ENCODE data around the gene NAALADL1.
A peak's percentile ranks its signal among the peaks of the same experiment; 100 is the strongest.

The NAALADL1 gene

DNA sequence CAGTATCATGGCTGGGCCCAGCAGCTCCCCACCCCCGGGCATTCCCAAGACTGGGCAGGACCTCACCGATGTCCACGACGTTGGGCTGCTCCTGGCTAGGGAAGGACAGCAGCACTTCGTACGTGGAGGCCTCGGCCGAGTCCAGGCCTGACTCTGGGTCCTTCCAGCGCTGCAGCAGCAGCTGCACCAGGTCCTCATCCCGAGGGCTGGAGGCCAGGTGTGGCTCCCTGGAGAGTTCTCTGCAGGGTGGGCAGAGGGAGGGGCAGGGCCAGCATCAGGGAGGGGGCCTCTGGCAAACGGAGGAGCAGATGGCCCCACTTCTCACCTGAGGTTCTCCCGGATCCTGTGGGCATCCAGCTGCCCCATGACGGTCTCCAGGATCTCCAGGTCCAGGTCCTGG lies 341 bp downstream of the NAALADL1 start:
- WGBS = 86% methylated on average over 11 of the region's 13 CpGs
- Histone ChIP-seq H3K27me3 (ENCODE audit: control insufficient read depth in 1 of 2, insufficient read depth in 1 of 2, low read length in 2 of 2) (peaks cover 17 to 37% of the 10 kb centered on the region in 2 experiments), H3K4ac (ENCODE audit: low read depth in 1 of 2, low read length in 2 of 2) (no peak overlapping the region), H2BK120ac (ENCODE audit: low read depth, low read length) (no peak overlapping the region), H4K8ac (ENCODE audit: low read length) (no peak overlapping the region), H3K9me3 (ENCODE audit: control insufficient read depth, low read length) (no peaks in the 10 kb centered on the region), H3K36me3 (ENCODE audit: control insufficient read depth in 1 of 2, insufficient read depth in 2 of 2, low read depth in 1 of 2, low read length in 2 of 2) (no peaks in the 10 kb centered on the region), H2BK15ac (ENCODE audit: low read depth, poor library complexity, severe bottlenecking) (no peak overlapping the region), H3K18ac (ENCODE audit: low read depth in 1 of 2, low read length in 2 of 2) (no peak overlapping the region), H2BK12ac (ENCODE audit: low read length in 2 of 2) (no peak overlapping the region), H3K79me1 (replicated peaks; ENCODE audit: low read length, poor library complexity, severe bottlenecking) (no peaks in the 10 kb centered on the region), H4K91ac (ENCODE audit: low read length) (no peak overlapping the region), H2AK5ac (ENCODE audit: low read length, severe bottlenecking) (no peak overlapping the region), H2AFZ (ENCODE audit: low read depth, low read length) (no peak overlapping the region), H2BK5ac (ENCODE audit: low read depth, low read length, poor library complexity, severe bottlenecking) (no peak overlapping the region), H3K4me2 (ENCODE audit: low read length, poor library complexity, severe bottlenecking) (no peak overlapping the region), H3K14ac (ENCODE audit: low read length in 2 of 2) (no peak overlapping the region), H3K4me1 (ENCODE audit: control insufficient read depth, insufficient read depth, low read depth, low read length) (peaks cover 1% of the 10 kb centered on the region), H3K27ac (ENCODE audit: low read length, poor library complexity, severe bottlenecking) (no peak overlapping the region), H3K23ac (ENCODE audit: low read length in 2 of 2) (no peak overlapping the region), H3K9ac (ENCODE audit: low read length) (no peak overlapping the region), H3K4me3 (ENCODE audit: insufficient read depth in 1 of 2, low read depth in 1 of 2, low read length in 2 of 2) (no peak overlapping the region)
- no peak for DNase-seq

DNA sequence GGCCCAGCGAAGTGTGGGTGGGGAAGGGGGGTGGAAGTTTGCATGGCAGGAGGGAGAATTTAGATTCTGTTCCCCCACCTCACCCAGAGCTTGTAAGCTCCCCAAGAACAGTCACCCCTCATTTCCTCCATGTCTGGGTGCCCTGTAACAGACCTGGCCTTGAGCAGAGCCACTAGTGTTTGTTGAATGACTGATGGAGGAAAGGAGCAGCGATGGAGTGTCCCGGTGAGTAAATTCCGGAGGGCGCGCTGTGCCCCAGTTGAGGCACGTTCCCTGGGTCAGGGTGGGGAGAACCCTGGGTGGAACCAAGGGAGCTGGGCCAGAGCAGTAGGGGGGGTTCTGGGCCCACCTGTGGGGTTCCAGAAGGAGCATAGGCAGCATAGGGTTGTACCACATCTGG lies 827 bp downstream of the NAALADL1 start:
- Histone ChIP-seq H3K4ac (ENCODE audit: low read depth in 1 of 2, low read length in 2 of 2) (no peak overlapping the region), H3K36me3 (ENCODE audit: control insufficient read depth in 1 of 2, insufficient read depth in 2 of 2, low read depth in 1 of 2, low read length in 2 of 2) (no peaks in the 10 kb centered on the region), H4K8ac (ENCODE audit: low read length) (no peak overlapping the region), H2BK12ac (ENCODE audit: low read length in 2 of 2) (no peak overlapping the region), H3K14ac (ENCODE audit: low read length in 2 of 2) (no peak overlapping the region), H3K4me1 (ENCODE audit: control insufficient read depth, insufficient read depth, low read depth, low read length) (peaks cover 1% of the 10 kb centered on the region), H3K79me1 (replicated peaks; ENCODE audit: low read length, poor library complexity, severe bottlenecking) (no peaks in the 10 kb centered on the region), H3K9me3 (ENCODE audit: control insufficient read depth, low read length) (no peaks in the 10 kb centered on the region), H3K18ac (ENCODE audit: low read depth in 1 of 2, low read length in 2 of 2) (no peak overlapping the region), H2BK15ac (ENCODE audit: low read depth, poor library complexity, severe bottlenecking) (no peak overlapping the region), H3K27me3 (ENCODE audit: control insufficient read depth in 1 of 2, insufficient read depth in 1 of 2, low read length in 2 of 2) (peaks cover 22 to 41% of the 10 kb centered on the region in 2 experiments), H2BK120ac (ENCODE audit: low read depth, low read length) (no peak overlapping the region), H4K91ac (ENCODE audit: low read length) (no peak overlapping the region), H2BK5ac (ENCODE audit: low read depth, low read length, poor library complexity, severe bottlenecking) (no peak overlapping the region), H3K27ac (ENCODE audit: low read length, poor library complexity, severe bottlenecking) (no peak overlapping the region), H3K4me2 (ENCODE audit: low read length, poor library complexity, severe bottlenecking) (no peak overlapping the region), H3K4me3 (ENCODE audit: insufficient read depth in 1 of 2, low read depth in 1 of 2, low read length in 2 of 2) (no peak overlapping the region), H2AFZ (ENCODE audit: low read depth, low read length) (no peak overlapping the region), H2AK5ac (ENCODE audit: low read length, severe bottlenecking) (no peak overlapping the region), H3K23ac (ENCODE audit: low read length in 2 of 2) (no peak overlapping the region), H3K9ac (ENCODE audit: low read length) (no peak overlapping the region)
- 92% methylated on average over 6 of the region's 7 CpGs for WGBS
- no peak for DNase-seq

DNA sequence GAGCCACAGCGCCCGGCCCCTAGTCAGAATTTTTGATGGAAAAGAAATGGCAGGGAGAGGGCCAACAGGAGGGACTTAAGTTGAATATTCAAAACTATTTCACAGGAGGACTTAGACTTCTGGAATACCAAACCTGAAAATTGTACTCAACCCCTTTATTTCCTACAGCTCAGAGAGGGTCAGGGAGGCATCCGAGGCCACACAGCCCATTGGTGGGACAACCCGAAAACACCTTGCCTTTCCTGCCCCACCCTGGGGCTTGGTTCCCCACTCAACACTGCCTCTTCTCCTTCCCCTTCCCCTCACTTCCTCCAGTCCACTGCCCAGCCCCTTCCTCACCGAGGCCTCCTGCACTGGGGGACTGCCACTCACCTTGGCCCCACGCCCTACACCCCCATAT lies 1.4 kb downstream of the NAALADL1 start:
- no peak overlapping the region for H3K4me3 ChIP-seq (ENCODE audit: insufficient read depth in 1 of 2, low read depth in 1 of 2, low read length in 2 of 2)
- H3K27ac ChIP-seq (ENCODE audit: low read length, poor library complexity, severe bottlenecking) = no peak overlapping the region
- no peak overlapping the region for H4K8ac ChIP-seq (ENCODE audit: low read length)
- H3K4ac ChIP-seq (ENCODE audit: low read depth in 1 of 2, low read length in 2 of 2) = no peak overlapping the region
- H3K4me2 ChIP-seq (ENCODE audit: low read length, poor library complexity, severe bottlenecking) = no peak overlapping the region
- H4K91ac ChIP-seq (ENCODE audit: low read length) = no peak overlapping the region
- no peak overlapping the region for H2BK12ac ChIP-seq (ENCODE audit: low read length in 2 of 2)
- no peak overlapping the region for H2BK5ac ChIP-seq (ENCODE audit: low read depth, low read length, poor library complexity, severe bottlenecking)
- no peak overlapping the region for H2BK120ac ChIP-seq (ENCODE audit: low read depth, low read length)
- H3K36me3 ChIP-seq (ENCODE audit: control insufficient read depth in 1 of 2, insufficient read depth in 2 of 2, low read depth in 1 of 2, low read length in 2 of 2) = no peaks in the 10 kb centered on the region
- H3K18ac ChIP-seq (ENCODE audit: low read depth in 1 of 2, low read length in 2 of 2) = no peak overlapping the region
- 89% methylated on average over 6 of the region's 6 CpGs for WGBS
- H2BK15ac ChIP-seq (ENCODE audit: low read depth, poor library complexity, severe bottlenecking) = peak overlapping the region; percentile 3
- H3K27me3 ChIP-seq (ENCODE audit: control insufficient read depth in 1 of 2, insufficient read depth in 1 of 2, low read length in 2 of 2) = peaks cover 22 to 37% of the 10 kb centered on the region in 2 experiments
- H3K9me3 ChIP-seq (ENCODE audit: control insufficient read depth, low read length) = no peaks in the 10 kb centered on the region
- DNase-seq = no peak
- H3K79me1 ChIP-seq (replicated peaks; ENCODE audit: low read length, poor library complexity, severe bottlenecking) = no peaks in the 10 kb centered on the region
- H3K4me1 ChIP-seq (ENCODE audit: control insufficient read depth, insufficient read depth, low read depth, low read length) = peaks cover 1% of the 10 kb centered on the region
- no peak overlapping the region for H2AFZ ChIP-seq (ENCODE audit: low read depth, low read length)
- no peak overlapping the region for H2AK5ac ChIP-seq (ENCODE audit: low read length, severe bottlenecking)
- H3K9ac ChIP-seq (ENCODE audit: low read length) = no peak overlapping the region
- H3K14ac ChIP-seq (ENCODE audit: low read length in 2 of 2) = no peak overlapping the region
- H3K23ac ChIP-seq (ENCODE audit: low read length in 2 of 2) = no peak overlapping the region

DNA sequence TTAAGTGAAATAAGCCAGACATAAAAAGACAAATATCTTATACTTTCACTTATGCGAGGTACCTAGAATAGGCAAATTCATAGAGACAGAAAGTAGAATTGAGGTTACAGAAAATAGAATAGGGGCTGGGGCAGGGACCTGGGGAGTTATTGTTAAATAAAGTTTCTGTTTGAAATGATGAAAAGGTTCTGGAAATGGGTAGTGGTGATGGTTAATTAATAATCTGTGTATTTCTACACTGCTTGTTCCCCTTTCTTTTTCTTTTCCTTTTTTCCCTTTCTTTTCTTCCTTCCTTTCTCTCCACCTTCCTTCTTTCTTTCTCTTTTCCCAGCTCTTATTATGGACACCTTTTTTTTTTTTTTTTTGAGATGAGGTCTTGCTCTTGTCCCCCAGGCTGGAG lies 2.8 kb downstream of the NAALADL1 start:
- no peaks in the 10 kb centered on the region for H3K79me1 ChIP-seq (replicated peaks; ENCODE audit: low read length, poor library complexity, severe bottlenecking)
- no peak overlapping the region for H3K18ac ChIP-seq (ENCODE audit: low read depth in 1 of 2, low read length in 2 of 2)
- H4K91ac ChIP-seq (ENCODE audit: low read length) = no peak overlapping the region

More for the DNA sequence above, 2.8 kb downstream of the NAALADL1 start:
- Histone ChIP-seq H3K4ac (ENCODE audit: low read depth in 1 of 2, low read length in 2 of 2) (no peak overlapping the region), H3K4me3 (ENCODE audit: insufficient read depth in 1 of 2, low read depth in 1 of 2, low read length in 2 of 2) (no peak overlapping the region), H2BK15ac (ENCODE audit: low read depth, poor library complexity, severe bottlenecking) (no peak overlapping the region), H3K9ac (ENCODE audit: low read length) (no peak overlapping the region), H4K8ac (ENCODE audit: low read length) (no peak overlapping the region), H2BK5ac (ENCODE audit: low read depth, low read length, poor library complexity, severe bottlenecking) (no peak overlapping the region), H2BK12ac (ENCODE audit: low read length in 2 of 2) (no peak overlapping the region), H2AFZ (ENCODE audit: low read depth, low read length) (no peak overlapping the region), H3K36me3 (ENCODE audit: control insufficient read depth in 1 of 2, insufficient read depth in 2 of 2, low read depth in 1 of 2, low read length in 2 of 2) (no peaks in the 10 kb centered on the region), H3K27me3 (ENCODE audit: control insufficient read depth in 1 of 2, insufficient read depth in 1 of 2, low read length in 2 of 2) (peaks cover 22 to 37% of the 10 kb centered on the region in 2 experiments), H3K23ac (ENCODE audit: low read length in 2 of 2) (no peak overlapping the region), H3K27ac (ENCODE audit: low read length, poor library complexity, severe bottlenecking) (no peak overlapping the region), H3K4me1 (ENCODE audit: control insufficient read depth, insufficient read depth, low read depth, low read length) (peaks cover 5% of the 10 kb centered on the region), H3K4me2 (ENCODE audit: low read length, poor library complexity, severe bottlenecking) (no peak overlapping the region), H3K14ac (ENCODE audit: low read length in 2 of 2) (no peak overlapping the region), H2AK5ac (ENCODE audit: low read length, severe bottlenecking) (no peak overlapping the region), H2BK120ac (ENCODE audit: low read depth, low read length) (no peak overlapping the region), H3K9me3 (ENCODE audit: control insufficient read depth, low read length) (no peaks in the 10 kb centered on the region)
- DNase-seq = no peak
- WGBS = 100% methylated on average over 1 of the region's 1 CpG

Measured in mesenchymal stem cell (in vitro differentiated cells and primary cell).